ENCODE data around the gene CPSF3.

- TF ChIP-seq POLR2A (IDR thresholded peaks at IDR 0.05), result no peak
- TF ChIP-seq, protein P1, sequence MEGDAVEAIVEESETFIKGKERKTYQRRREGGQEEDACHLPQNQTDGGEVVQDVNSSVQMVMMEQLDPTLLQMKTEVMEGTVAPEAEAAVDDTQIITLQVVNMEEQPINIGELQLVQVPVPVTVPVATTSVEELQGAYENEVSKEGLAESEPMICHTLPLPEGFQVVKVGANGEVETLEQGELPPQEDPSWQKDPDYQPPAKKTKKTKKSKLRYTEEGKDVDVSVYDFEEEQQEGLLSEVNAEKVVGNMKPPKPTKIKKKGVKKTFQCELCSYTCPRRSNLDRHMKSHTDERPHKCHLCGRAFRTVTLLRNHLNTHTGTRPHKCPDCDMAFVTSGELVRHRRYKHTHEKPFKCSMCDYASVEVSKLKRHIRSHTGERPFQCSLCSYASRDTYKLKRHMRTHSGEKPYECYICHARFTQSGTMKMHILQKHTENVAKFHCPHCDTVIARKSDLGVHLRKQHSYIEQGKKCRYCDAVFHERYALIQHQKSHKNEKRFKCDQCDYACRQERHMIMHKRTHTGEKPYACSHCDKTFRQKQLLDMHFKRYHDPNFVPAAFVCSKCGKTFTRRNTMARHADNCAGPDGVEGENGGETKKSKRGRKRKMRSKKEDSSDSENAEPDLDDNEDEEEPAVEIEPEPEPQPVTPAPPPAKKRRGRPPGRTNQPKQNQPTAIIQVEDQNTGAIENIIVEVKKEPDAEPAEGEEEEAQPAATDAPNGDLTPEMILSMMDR (IDR thresholded peaks at IDR 0.05), result no peak
Observed at GRCh38 chr2:9398881-9399780, 24.3 kb upstream of the CPSF3 start.
